GM13976 (cell line): ENCODE measurements around the gene AMOTL2.

Experiments used
- DNase-seq: peaks from one replicate; pipeline ENCODE4 v3.0.0; 2012; ENCODE audit warnings: low spot score
- CTCF ChIP-seq: IDR thresholded peaks from 2 replicates; pipeline ENCODE4 v1.5.1; 2012; ENCODE audit warnings: borderline replicate concordance, mild to moderate bottlenecking; ENCODE audit not compliant: insufficient read depth; ENCODE audit errors: extremely low read depth, missing control alignments, control extremely low read depth
- in situ Hi-C: fragments of 300-500 bp; cut with MboI; formaldehyde crosslinking; loops from one replicate; pipeline ENCODE4 v1.12.0; 2022; ENCODE audit warnings: low sequenced_read_pairs, mixed read lengths, inconsistent platforms; ENCODE audit not compliant: unreplicated experiment

The AMOTL2 gene

GRCh38 chr3:134348524-134348923 is 25.7 kb downstream of the AMOTL2 start:
- in situ Hi-C loops = no loop called here

GRCh38 chr3:134347551-134347950 is 26.7 kb downstream of the AMOTL2 start:
- no peak for DNase-seq
- in situ Hi-C loops = no loop called here
- no peak for TF ChIP-seq CTCF

More at GRCh38 chr3:134348524-134348923, 25.7 kb downstream of the AMOTL2 start:
- TF ChIP-seq CTCF = no peak
- DNase-seq = no peak

- in situ Hi-C loops = no loop called here
- no peak for TF ChIP-seq CTCF
- no peak for DNase-seq
These were observed 27.5 kb downstream of the AMOTL2 start for GRCh38 chr3:134346744-134347143.

- in situ Hi-C loops = no loop called here
- DNase-seq = no peak
- no peak for TF ChIP-seq CTCF
These were observed 29.0 kb downstream of the AMOTL2 start for GRCh38 chr3:134345202-134345601.

GRCh38 chr3:134344560-134344959 is 29.7 kb downstream of the AMOTL2 start:
- in situ Hi-C loops = no loop called here

GRCh38 chr3:134342259-134342658 is 32.0 kb downstream of the AMOTL2 start:
- DNase-seq = no peak

More at GRCh38 chr3:134344560-134344959, 29.7 kb downstream of the AMOTL2 start:
- no peak for TF ChIP-seq CTCF
- DNase-seq = no peak

More at GRCh38 chr3:134342259-134342658, 32.0 kb downstream of the AMOTL2 start:
- in situ Hi-C loops = no loop called here
- no peak for TF ChIP-seq CTCF
